ENCODE results near the gene GLIS1.

GRCh38 chr1:53728702-53729455, 10.1 kb downstream of the GLIS1 start:
- TF ChIP-seq, protein P1, sequence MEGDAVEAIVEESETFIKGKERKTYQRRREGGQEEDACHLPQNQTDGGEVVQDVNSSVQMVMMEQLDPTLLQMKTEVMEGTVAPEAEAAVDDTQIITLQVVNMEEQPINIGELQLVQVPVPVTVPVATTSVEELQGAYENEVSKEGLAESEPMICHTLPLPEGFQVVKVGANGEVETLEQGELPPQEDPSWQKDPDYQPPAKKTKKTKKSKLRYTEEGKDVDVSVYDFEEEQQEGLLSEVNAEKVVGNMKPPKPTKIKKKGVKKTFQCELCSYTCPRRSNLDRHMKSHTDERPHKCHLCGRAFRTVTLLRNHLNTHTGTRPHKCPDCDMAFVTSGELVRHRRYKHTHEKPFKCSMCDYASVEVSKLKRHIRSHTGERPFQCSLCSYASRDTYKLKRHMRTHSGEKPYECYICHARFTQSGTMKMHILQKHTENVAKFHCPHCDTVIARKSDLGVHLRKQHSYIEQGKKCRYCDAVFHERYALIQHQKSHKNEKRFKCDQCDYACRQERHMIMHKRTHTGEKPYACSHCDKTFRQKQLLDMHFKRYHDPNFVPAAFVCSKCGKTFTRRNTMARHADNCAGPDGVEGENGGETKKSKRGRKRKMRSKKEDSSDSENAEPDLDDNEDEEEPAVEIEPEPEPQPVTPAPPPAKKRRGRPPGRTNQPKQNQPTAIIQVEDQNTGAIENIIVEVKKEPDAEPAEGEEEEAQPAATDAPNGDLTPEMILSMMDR (conservative IDR thresholded peaks at IDR 0.05) = no peak
- no peak for TF ChIP-seq ZFX (IDR thresholded peaks at IDR 0.05)
